HG03439 (cell line): Measurements from ENCODE around the gene TYMS.

Experiments used
- ATAC-seq: cut with Tn5 transposase; IDR thresholded peaks from one replicate; pipeline ENCODE4 v1.9.1; 2021; ENCODE audit warnings: mild to moderate bottlenecking, moderate library complexity; ENCODE audit not compliant: unreplicated experiment

Gene TYMS

GRCh38 chr18:657311-658000, at the start of gene TYMS:
Gene TYMS, plus strand, starts transcription at chr18:657653. Its CDS starts 90 bp downstream, at chr18:657743.
- ATAC-seq = peak; percentile 41

DNA sequence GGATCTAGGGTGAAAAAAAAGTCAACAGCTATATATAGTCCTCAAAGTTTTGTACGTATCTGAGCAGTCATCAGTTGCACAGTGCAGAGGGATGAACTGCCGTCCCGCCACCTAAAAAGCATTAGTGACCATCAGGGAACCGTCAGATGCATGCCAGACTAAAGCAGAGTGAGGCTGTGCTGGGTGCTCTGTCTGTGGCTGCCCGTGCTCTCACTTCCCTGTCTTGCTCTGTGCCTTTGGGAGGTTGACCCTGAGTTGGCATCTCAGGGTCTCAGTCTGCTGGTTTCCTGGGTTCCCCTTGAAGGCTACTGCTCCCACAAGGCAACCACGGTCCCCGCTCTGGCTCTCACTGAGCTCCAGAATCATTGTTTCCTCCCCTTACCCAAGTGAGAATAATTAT, 49.5 kb upstream of the TYMS start:
- no peak for ATAC-seq

DNA sequence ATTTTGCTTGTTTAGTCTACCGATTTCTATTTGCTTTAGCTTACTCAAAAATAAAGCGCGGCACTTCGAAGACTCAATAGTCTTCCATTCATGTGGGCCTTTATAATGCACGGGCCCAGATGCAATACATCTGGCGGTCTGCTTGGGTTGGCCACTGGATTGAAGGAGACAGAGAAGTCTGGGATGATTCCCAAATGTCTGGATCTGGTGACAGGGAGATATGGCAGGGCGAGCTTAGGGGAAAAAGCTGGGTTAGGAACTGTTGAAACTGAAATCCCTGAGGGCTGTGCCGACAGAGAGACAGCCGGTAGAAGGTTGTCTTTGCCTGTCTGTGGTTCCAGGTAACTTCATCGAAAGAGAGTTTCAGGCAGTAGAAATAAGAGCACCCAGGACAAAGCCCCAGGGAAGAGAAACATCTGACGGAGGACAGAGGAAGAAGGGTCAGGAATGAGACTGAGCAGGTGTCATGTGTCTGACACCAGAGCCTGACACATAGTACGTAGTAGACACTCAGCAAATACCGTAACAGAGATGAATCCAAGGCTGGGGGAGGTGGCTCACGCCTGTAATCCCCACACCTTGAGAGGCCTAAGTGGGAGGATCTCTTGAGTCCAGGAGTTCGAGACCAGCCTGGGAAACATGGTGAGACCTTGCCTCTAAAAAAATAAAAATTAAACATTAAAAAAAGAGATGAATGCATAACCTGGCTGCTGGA, 47.1 kb upstream of the TYMS start:
- no peak for ATAC-seq

GRCh38 chr18:612156-612555, 45.3 kb upstream of the TYMS start:
- ATAC-seq = no peak

GRCh38 chr18:614193-614592, 43.3 kb upstream of the TYMS start:
- ATAC-seq = no peak

DNA sequence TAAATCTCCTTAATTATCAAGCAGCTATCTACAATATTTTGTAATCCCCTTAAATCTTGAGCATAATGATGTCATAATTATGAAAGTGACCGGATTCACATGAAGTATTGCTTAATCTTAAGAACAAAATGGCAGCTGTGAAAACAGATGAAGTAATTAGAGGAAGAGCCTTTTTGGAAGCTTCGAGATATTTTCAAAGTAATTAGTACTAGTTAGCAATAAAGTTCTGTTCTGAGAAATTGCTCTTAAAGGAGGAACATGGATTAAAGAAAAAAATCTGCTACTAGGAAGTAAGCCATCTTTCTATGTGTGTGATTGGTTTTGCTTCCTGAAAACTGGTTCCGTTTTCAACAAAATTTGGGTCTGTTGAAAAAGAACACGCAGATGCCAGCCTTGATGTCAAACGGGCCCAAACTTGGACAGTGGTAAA, 42.3 kb upstream of the TYMS start:
- ATAC-seq = no peak

DNA sequence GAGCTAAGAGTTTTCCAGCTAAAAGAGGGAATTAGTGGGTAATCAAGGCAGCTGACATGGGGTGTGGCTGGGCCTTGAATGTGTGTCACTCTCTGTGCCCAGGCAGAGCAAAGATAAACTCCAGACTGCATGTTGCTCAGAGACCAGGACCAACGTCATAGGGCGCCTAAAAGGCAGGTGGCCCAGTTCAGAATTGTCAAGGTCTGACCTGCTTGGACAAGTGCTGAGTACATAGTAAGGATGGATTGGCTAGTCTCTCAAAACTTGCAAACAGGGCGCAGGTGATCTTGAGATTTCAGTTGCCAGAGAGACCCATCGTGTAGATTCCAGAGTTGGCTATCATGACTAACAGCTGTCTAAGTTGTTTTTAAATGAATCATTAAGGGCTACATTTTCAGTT, 41.7 kb upstream of the TYMS start:
- ATAC-seq = no peak

DNA sequence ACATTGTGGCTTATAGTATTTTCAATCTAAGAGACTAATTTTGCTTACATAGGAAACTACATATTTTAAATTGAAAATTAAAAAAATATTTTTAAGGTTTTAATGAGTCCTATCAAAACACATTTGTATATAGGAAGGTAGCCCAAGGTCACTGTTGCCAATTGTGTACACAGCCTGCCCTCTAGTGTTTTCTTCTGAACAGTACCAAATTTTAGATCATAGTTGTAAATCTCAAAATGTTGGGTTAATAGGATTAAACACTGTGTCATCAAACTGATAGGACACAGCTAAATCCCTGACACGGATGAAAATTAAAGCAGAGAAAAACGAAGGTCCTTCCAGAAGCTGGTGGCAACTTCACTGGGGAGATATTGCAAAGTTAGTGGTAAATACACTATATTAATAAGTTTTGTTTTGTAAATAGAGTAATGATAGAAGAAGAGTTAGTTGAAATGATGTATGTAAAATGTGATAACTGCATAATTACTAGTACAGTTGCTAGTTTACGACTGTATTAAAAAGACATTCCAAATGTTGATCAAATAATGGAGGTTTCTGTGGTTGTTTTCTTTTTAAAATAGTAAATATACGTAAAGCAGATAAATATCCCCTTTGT, 41.0 kb upstream of the TYMS start:
- ATAC-seq = no peak

DNA sequence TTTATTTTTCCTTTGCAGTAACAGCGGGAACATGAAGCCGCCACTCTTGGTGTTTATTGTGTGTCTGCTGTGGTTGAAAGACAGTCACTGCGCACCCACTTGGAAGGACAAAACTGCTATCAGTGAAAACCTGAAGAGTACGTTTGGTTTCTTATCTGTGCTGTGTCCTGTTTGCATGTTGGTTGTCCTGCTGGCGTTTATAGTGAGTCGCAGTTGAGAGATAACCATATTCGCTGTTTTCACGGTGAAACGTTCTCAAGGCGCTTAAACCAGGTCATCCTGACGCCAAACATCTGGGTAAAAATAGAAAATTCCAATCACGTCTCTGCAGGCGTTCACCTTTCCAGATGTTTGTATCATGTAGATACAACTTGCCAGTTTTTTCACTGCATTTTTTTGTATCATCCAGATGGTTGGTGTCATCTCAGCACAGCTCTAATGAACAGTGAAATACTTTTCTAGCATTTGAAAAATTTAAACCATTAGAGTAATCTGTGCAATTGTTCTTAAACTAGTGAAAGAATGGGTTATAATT, 39.4 kb upstream of the TYMS start:
- ATAC-seq = no peak

- no peak for ATAC-seq
These were observed 38.8 kb upstream of the TYMS start for GRCh38 chr18:618618-619017.

DNA sequence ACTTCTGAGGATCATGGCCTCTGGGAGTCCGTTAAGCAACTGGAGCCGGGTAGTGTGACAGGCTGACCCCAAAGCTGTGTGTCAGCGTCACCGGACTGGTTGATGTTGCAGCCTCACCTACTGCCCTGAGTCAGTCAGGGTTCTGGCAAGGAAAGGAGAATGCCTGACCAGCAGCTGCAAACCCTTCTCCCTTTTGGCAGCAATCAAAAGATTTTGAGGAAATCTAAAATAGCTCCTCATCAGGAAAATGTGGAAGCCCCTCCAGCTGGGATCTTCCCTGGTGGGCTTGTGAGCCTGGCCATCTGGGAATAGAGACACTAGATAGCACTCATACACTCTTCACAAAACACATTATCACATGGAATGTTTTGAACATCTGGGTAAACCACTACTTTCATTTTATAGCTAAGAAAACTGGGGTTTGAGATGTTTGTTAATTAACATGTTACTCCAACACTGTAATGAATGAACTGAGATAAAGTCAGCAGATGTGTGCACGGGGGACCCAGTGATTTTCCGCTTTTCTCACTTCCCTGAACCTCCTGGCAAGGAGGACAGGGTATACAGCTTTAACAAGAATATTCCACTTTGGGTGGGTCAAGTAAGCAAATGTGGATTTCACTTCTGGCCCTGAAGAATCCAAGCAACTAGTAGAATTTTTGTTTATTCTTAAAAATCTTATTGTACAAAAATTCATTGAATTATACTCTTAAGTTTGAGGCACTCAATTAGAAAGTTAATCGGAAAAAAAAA, 36.0 kb upstream of the TYMS start:
- ATAC-seq = no peak

- no peak for ATAC-seq
These were observed 35.2 kb upstream of the TYMS start for GRCh38 chr18:622289-622688.

DNA sequence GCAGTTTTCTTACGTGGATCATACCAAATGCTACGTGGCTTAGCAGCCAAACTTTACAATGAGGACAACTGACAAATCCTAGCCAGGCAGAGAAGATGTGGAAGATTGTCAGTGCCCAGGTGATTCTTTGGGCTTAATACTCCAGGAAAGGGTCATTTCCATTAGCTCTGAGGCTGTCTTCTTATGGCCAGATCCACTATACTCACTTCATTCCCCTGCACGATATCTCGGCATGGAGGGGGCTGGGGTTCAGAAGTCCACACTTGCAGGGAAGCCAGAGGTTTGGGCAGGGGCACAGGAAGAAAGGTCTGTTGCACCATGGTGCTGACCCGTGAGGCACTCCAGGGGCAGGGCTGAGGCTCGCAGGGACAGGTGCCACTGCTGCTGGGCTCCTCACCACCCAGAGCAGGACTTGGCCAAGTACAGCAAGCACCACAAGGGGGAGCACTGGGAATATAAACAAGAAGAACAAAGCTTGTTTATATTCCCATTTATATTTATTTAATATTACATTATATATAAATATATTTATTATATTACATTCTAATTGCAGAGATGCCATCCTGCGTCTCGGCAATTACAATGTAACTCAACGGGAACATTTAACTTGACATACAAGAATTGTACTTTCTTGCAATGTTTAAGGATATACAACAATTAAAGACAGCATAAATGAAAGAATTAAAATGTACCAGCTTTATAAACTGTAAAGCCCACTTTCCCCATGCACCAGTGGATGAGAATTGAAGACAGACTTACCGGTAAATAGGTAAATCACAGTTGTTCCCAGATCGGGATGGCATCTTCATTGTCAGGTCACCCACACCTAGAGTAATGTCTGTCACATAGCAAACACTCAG, 33.5 kb upstream of the TYMS start:
- ATAC-seq = peak; percentile 70

DNA sequence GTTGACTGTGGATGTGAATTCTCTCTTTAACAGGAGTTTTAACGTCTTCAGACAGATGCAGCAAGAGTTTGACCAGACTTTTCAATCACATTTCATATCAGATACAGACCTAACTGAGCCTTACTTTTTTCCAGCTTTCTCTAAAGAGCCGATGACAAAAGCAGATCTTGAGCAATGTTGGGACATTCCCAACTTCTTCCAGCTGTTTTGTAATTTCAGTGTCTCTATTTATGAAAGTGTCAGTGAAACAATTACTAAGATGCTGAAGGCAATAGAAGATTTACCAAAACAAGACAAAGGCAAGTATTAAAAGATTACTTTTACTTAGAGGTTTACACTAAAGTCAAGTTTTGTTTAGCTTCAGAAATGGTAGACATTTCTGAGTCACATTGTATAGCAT, 30.2 kb upstream of the TYMS start:
- no peak for ATAC-seq

DNA sequence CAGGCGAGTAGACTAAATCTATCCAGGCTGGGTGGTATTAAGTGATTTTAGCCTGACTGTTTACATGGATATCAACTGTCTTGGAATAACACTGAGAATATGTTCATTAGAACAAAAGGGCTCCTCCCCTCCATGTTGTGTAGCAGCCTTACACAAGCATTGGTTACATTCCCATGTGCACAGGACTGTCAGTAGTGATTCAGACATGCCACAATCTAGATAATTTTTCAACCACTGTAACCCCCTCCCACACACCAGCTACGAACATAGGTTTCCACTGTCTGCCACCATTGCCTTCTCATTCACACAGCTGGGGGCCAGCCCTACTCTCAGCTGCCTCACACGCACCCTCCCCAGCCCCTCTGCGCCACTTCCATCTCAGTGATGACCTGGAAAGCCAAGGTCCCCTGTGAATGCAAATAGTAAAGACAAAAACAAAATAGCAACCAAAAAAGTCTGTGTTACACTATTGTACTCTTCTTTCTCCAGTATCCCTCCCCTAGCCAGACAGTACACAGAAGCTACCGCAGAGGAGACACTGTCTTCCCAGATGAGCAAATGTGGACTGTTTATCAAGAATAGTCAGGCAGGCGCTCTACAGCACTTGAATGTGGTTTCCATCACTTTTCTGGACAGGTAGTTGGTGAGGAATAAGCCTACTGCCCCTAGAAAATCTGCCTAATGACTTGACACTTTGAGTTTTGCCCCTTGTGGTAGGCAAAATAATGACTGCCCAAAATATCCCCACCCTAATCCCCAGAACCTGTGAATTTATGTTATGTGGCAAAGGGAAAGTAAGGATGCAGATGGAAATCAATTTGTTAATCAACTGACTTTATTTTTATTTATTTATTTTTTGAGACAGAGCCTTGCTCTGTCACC, 27.9 kb upstream of the TYMS start:
- no peak for ATAC-seq

- ATAC-seq = no peak
These were observed 25.9 kb upstream of the TYMS start for GRCh38 chr18:631560-631959.

DNA sequence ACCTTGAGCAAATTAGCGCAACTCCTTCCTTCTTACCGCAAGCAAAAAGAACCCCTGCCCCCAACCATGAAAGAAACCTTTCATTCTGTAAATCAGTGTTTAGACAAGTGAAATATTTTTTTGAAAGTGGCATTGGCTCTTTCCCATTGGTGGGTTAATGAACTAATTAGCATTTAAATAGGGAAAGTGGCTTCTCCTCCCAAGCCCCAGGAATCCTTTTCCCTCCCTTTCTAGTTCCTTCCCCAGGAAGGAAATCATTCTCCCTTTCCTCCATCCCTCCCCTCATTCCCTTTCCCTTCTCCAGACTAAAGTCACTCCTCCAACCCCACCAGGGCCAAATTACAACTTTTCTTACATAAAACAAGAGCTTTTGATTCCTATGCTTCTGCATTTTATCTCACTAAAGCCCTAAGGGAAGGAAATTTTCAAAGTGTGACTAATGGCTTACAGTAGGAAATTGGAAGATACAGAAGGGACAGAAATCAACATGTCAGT, 22.9 kb upstream of the TYMS start:
- ATAC-seq = no peak

DNA sequence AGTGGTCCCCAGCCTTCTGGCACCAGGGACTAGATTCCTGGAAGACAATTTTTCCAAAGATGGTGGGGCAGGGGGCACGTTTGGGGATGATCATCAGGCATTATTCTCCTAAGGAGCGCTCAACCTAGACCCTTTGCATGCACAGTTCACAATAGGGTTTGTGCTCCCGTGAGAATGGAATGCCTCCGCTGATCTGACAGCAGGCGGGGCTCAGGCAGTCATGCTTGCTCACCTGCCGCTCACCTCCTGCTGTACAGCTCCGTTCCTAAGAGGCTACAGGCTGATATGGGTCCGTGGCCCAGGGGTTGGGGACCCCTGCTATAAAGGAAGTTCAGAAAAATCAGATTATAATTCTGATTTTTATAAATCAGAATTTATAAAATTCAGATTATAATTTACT, 22.3 kb upstream of the TYMS start:
- ATAC-seq = no peak

- ATAC-seq = no peak
These were observed 16.2 kb upstream of the TYMS start for GRCh38 chr18:641224-641623.
